Ascending aorta (tissue), 2 donors: Measurements from ENCODE around the gene KRTAP4-8. TPM values are rescaled to one million over a fixed set of nuclear protein-coding genes. Genes with fewer than 3 reads are reported as not detected.
"Not testable (repeated sequence)": the region's sequence is repeated elsewhere in the genome, so short reads cannot be mapped to it uniquely, and the experiment has no call there.

ENCODE experiments used
- DNase-seq, 2 donors: peaks; one replicate each; pipeline ENCODE4 v3.0.0-alpha.2; 2019; ENCODE audit warnings: low spot score in 2 of 2
- H3K27ac ChIP-seq, 2 donors: fragments of 200-600 bp; sonication (generic); one replicate each; pipeline ENCODE4 v1.5.1; 2016 to 2017; ENCODE audit warnings: mild to moderate bottlenecking in 1 of 2
- H3K27me3 ChIP-seq: fragments of 200-600 bp; sonication (generic); one replicate; pipeline ENCODE4 v1.5.1; 2017
- H3K36me3 ChIP-seq, 2 donors: fragments of 200-600 bp; sonication (generic); one replicate each; pipeline ENCODE4 v1.5.1; 2016
- H3K4me1 ChIP-seq, 2 donors: fragments of 200-600 bp; sonication (generic); one replicate each; pipeline ENCODE4 v1.5.1; 2016 to 2017; ENCODE audit warnings: mild to moderate bottlenecking in 1 of 2
- H3K4me3 ChIP-seq, 2 donors: fragments of 200-600 bp; sonication (generic); one replicate each; pipeline ENCODE4 v1.5.1; 2016 to 2017; ENCODE audit warnings: mild to moderate bottlenecking in 1 of 2
- H3K9me3 ChIP-seq, 2 donors: fragments of 200-600 bp; sonication (generic); one replicate each; pipeline ENCODE4 v1.5.1; 2016
- intact Hi-C: fragments of 100-400 bp; cut with DNase I; formaldehyde crosslinking; loops from one replicate; pipeline ENCODE4 v1.15.1; 2023
- total RNA-seq: library from RNA; depleted of rRNA; stranded (reverse); fragments of >200 nt; gene quantifications from one replicate; pipeline ENCODE4 v1.1.0, GENCODE V29; 2016
- TF ChIP-seq, protein P1 (sequence below), 3 experiments: fragments of 200-600 bp in 2 of 3; fragments of 450-650 bp in 1 of 3; sonication (generic) in 2 of 3; IDR thresholded peaks; one replicate each; pipeline ENCODE4 v1.5.1; 2016 to 2019; ENCODE audit warnings: antibody characterized with exemption in 3 of 3, mild to moderate bottlenecking in 1 of 3, moderate library complexity in 1 of 3

KRTAP4-8 gene
- total RNA-seq, 1 donor from 2014 or later: not detected

DNA sequence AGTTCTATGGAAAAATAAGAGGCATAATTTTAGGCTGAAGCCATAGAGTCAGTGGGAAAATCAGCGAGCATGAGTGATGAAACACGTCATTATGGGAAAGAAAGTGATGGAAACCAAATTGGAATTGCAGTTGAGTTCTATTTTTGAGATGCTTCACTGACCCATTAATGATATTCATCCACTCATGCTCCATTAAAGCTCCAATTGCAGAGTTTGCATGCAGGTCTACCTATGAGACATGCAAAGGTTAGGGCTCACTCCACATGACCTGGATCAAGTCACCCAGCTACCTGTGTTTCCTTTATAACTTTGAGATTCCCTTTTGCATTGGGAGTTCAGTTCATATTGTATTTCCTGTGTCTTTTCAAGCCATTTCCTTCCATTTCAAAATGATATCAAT lies 24.3 kb downstream of the KRTAP4-8 start:
- H3K27ac ChIP-seq: no peak overlapping the region
- no peaks in the 10 kb centered on the region for H3K36me3 ChIP-seq
- intact Hi-C loops: no loop called here
- no peaks in the 10 kb centered on the region for H3K9me3 ChIP-seq
- no peaks in the 10 kb centered on the region for H3K27me3 ChIP-seq
- TF ChIP-seq, protein P1, sequence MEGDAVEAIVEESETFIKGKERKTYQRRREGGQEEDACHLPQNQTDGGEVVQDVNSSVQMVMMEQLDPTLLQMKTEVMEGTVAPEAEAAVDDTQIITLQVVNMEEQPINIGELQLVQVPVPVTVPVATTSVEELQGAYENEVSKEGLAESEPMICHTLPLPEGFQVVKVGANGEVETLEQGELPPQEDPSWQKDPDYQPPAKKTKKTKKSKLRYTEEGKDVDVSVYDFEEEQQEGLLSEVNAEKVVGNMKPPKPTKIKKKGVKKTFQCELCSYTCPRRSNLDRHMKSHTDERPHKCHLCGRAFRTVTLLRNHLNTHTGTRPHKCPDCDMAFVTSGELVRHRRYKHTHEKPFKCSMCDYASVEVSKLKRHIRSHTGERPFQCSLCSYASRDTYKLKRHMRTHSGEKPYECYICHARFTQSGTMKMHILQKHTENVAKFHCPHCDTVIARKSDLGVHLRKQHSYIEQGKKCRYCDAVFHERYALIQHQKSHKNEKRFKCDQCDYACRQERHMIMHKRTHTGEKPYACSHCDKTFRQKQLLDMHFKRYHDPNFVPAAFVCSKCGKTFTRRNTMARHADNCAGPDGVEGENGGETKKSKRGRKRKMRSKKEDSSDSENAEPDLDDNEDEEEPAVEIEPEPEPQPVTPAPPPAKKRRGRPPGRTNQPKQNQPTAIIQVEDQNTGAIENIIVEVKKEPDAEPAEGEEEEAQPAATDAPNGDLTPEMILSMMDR (IDR thresholded peaks at IDR 0.05): no peak
- no peaks in the 10 kb centered on the region for H3K4me1 ChIP-seq
- no peak for DNase-seq
- no peak overlapping the region for H3K4me3 ChIP-seq

DNA sequence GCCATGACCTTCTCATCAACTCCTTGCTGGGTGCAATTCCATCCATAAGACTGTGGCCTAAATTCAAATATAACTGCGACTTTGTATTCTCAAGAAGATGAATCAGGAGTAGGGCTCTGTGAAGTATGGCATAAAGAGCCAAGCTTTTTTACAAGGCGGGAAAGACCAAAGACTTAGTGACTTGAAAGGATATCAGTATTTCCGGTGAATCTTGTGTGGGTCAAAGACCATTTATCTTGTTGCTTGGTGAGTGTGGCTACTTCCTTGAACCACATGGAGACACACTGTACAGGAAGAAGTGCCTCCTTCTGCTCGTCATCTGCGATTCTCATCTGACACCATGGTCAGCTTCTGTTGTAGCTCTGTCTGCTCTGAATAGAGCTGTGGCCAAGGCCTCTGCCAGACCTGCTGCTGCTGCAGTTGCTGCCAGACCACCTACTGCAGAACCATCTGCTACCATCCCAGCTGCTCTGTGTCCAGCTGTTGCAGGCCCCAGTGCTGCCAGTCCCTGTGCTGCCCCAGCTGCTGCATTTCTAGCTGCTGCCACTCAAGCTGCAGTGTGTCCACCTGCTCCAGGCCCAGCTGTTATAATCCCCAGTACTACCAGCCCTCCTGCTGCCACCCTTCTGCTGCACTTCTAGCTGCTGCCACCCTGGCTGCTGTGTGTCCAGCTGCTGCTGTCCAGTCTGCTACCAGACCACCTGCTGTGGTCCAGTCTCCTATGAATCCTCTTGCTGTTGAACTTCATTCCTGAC lies 26.2 kb downstream of the KRTAP4-8 start:
- no peaks in the 10 kb centered on the region for H3K9me3 ChIP-seq
- TF ChIP-seq, protein P1 (IDR thresholded peaks at IDR 0.05): no peak
- intact Hi-C loops: no loop called here
- no peaks in the 10 kb centered on the region for H3K27me3 ChIP-seq
- DNase-seq: no peak
- H3K4me3 ChIP-seq: no peak overlapping the region
- H3K27ac ChIP-seq: no peak overlapping the region
- H3K4me1 ChIP-seq: no peaks in the 10 kb centered on the region
- no peaks in the 10 kb centered on the region for H3K36me3 ChIP-seq

DNA sequence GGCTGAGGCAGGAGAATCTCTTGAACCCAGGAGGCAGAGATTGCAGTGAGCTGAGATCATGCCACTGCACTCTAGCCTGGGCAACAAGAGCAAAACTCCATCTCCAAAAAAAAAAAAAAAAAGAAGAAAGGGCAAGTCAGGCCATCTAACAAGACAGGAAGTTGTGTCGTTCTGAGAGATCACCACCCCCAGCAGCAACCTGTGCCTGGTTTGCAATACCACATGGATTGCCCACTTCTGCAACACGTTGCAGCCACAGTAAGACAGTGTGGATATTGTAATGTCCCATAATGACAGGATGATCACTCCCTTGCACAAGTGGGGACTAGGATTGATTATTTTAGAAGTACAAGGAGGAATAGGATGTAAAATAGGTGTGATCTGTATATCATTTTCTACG lies 28.9 kb downstream of the KRTAP4-8 start:
- Histone ChIP-seq H3K27ac (no peak overlapping the region), H3K36me3 (no peaks in the 10 kb centered on the region), H3K9me3 (no peaks in the 10 kb centered on the region), H3K4me3 (no peak overlapping the region), H3K27me3 (no peaks in the 10 kb centered on the region), H3K4me1 (no peaks in the 10 kb centered on the region)
- intact Hi-C loops: no loop called here
- DNase-seq: no peak
- TF ChIP-seq, protein P1 (IDR thresholded peaks at IDR 0.05): no peak

- intact Hi-C loops: no loop called here
- no peaks in the 10 kb centered on the region for H3K27me3 ChIP-seq
- H3K27ac ChIP-seq: no peak overlapping the region
- no peak overlapping the region for H3K4me3 ChIP-seq
- DNase-seq: no peak
- no peaks in the 10 kb centered on the region for H3K9me3 ChIP-seq
- TF ChIP-seq, protein P1 (IDR thresholded peaks at IDR 0.05): no peak
- H3K4me1 ChIP-seq: no peaks in the 10 kb centered on the region
- H3K36me3 ChIP-seq: no peaks in the 10 kb centered on the region
Observed at GRCh38 chr17:41067281-41067680, 30.7 kb downstream of the KRTAP4-8 start.

GRCh38 chr17:41065829-41066624 lies 31.9 kb downstream of the KRTAP4-8 start, which contains the start of gene KRTAP2-4:
Gene KRTAP2-4, minus strand, starts transcription at chr17:41065879. Its CDS starts 34 bp downstream, at chr17:41065845.
- peaks cover 5 to 7% of the 10 kb centered on the region in 2 donors for H3K4me1 ChIP-seq
- H3K4me3 ChIP-seq: no peak within 1 kb of the TSS
- H3K9me3 ChIP-seq: no peaks in the 10 kb centered on the region
- DNase-seq: no peak
- TF ChIP-seq, protein P1 (IDR thresholded peaks at IDR 0.05): no peak
- intact Hi-C loops: no loop called here
- H3K27ac ChIP-seq: no peak within 1 kb of the TSS
- H3K27me3 ChIP-seq: no peaks in the 10 kb centered on the region
- H3K36me3 ChIP-seq: no peaks in the 10 kb centered on the region

DNA sequence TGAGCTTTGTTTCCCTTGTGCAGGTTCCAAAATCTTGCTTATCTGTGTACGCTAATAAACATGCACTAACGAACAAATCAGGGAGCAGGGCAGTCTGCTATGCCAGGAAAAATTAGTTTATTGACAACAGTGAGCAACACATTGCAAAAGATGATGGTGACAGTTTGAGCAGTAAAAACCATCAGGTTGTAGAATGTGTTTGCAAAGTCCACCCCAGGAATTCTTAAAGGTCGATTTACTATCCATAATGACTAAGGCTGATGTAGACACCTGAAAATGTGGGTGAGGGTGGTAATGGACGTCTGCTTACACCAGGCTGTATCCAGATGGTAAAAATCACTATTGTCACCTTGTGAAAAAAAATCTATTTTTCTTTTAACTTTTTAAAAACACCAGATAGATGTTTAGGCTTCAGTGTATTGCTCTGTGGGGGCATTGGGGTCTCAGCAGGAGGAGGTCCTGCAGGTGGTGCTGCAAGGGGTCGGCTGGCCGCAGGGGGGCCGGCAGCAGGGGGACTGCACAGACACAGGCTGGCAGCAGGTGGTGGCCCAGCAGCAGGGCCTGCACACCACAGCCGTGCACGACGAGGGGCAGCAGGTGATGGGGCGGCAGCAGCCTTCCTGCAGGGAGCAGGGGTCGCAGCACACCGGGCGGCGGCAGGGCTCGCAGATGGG lies 32.8 kb downstream of the KRTAP4-8 start:
- H3K27me3 ChIP-seq, H3K36me3 ChIP-seq, intact Hi-C loops, H3K4me1 ChIP-seq, H3K4me3 ChIP-seq, DNase-seq, H3K27ac ChIP-seq, H3K9me3 ChIP-seq: not testable (repeated sequence)
